Right renal pelvis (tissue), 4 donors: Measurements from ENCODE around the gene LAT. TPM values are rescaled to one million over a fixed set of nuclear protein-coding genes. Genes with fewer than 3 reads are reported as not detected.
"Not testable (repeated sequence)": the region's sequence is repeated elsewhere in the genome, so short reads cannot be mapped to it uniquely, and the experiment has no call there.

Experiments
- DNase-seq, 4 donors: peaks; one replicate each; pipeline ENCODE4 v3.0.0-alpha.2; 2013; ENCODE audit warnings: low read depth in 4 of 4, low spot score in 3 of 4, missing footprints in 1 of 4
- polyA plus RNA-seq, 4 donors: library from polyadenylated mRNA; unstranded; fragments of 120-200 nt; gene quantifications; one replicate each; pipeline ENCODE4 v1.2.1, GENCODE V29; 2013; ENCODE audit not compliant: insufficient read length in 4 of 4

LAT gene
- polyA plus RNA-seq, 4 donors = 4.5 to 10.1 (median 5.7) TPM

- peak in 1 of 4 donors; percentile 11 for DNase-seq
Measured at GRCh38 chr16:28977703-28978662, 6.9 kb upstream of the LAT start.

- not testable (repeated sequence) for DNase-seq
Measured at GRCh38 chr16:28980330-28980729, 4.5 kb upstream of the LAT start.

- no peak for DNase-seq
Measured at GRCh38 chr16:28980929-28981328, 3.9 kb upstream of the LAT start.

GRCh38 chr16:28981517-28981916, 3.3 kb upstream of the LAT start:
- DNase-seq = no peak

GRCh38 chr16:28982418-28982817, 2.4 kb upstream of the LAT start:
- no peak for DNase-seq

GRCh38 chr16:28982949-28983348, 1.9 kb upstream of the LAT start:
- DNase-seq = no peak

- no peak for DNase-seq
Measured at GRCh38 chr16:28983644-28984043, 1.2 kb upstream of the LAT start.

- DNase-seq = no peak
Measured at GRCh38 chr16:28984091-28984490, 761 bp upstream of the LAT start.

GRCh38 chr16:28985211-28986041, 574 bp downstream of the LAT start:
- no peak for DNase-seq

GRCh38 chr16:28986046-28986445, 1.2 kb downstream of the LAT start:
- DNase-seq = no peak

GRCh38 chr16:28986492-28986891, 1.6 kb downstream of the LAT start:
- DNase-seq = no peak

GRCh38 chr16:28987170-28987853, 2.5 kb downstream of the LAT start:
- no peak for DNase-seq

- no peak for DNase-seq
Measured at GRCh38 chr16:28989363-28989762, 4.5 kb downstream of the LAT start.

- DNase-seq = no peak
Measured at GRCh38 chr16:28990375-28991040, 5.7 kb downstream of the LAT start.

GRCh38 chr16:28991687-28992086, 6.8 kb downstream of the LAT start:
- no peak for DNase-seq

GRCh38 chr16:28992496-28992895, 7.6 kb downstream of the LAT start:
- DNase-seq = no peak

GRCh38 chr16:28998837-28999236, 14.0 kb downstream of the LAT start:
- DNase-seq = no peak

GRCh38 chr16:28999577-28999976, 14.7 kb downstream of the LAT start:
- DNase-seq = no peak

- DNase-seq = no peak
Measured at GRCh38 chr16:29000019-29000418, 15.2 kb downstream of the LAT start.

GRCh38 chr16:29004496-29005139, 19.8 kb downstream of the LAT start:
- not testable (repeated sequence) for DNase-seq
